Transverse colon (tissue), 4 donors: ENCODE measurements around the gene RAC2. TPM values are rescaled to one million over a fixed set of nuclear protein-coding genes. Genes with fewer than 3 reads are reported as not detected.

ENCODE experiments used
- DNase-seq: peaks from one replicate; pipeline ENCODE4 v3.0.0-alpha.2; 2019
- H3K27ac ChIP-seq, 4 donors: fragments of 200-600 bp; sonication (generic); 2 replicates each; pipeline ENCODE4 v1.5.1; 2016 to 2018; ENCODE audit warnings: inconsistent platforms in 4 of 4
- H3K27me3 ChIP-seq: fragments of 200-600 bp; sonication (generic); 2 replicates; pipeline ENCODE4 v1.5.1; 2017; ENCODE audit warnings: inconsistent platforms
- H3K36me3 ChIP-seq, 4 donors: fragments of 200-600 bp; sonication (generic); 2 replicates each; pipeline ENCODE4 v1.5.1; 2017 to 2019; ENCODE audit warnings: inconsistent platforms in 4 of 4
- H3K4me1 ChIP-seq, 4 donors: fragments of 200-600 bp; sonication (generic); 2 replicates each; pipeline ENCODE4 v1.5.1; 2017 to 2020; ENCODE audit warnings: inconsistent platforms in 4 of 4
- H3K4me3 ChIP-seq, 4 donors: fragments of 200-600 bp; sonication (generic); 1 replicate in 1 of 4; 2 replicates in 3 of 4; pipeline versions ENCODE4 v1.5.1 to v1.6.1; 2017 to 2019; ENCODE audit warnings: inconsistent platforms in 4 of 4
- H3K9me3 ChIP-seq, 2 donors: fragments of 200-600 bp; sonication (generic); 2 replicates each; pipeline ENCODE4 v1.5.1; 2017 to 2019; ENCODE audit warnings: inconsistent platforms in 2 of 2
- EP300 ChIP-seq: sonication (generic); formaldehyde crosslinking; IDR thresholded peaks from one replicate; pipeline ENCODE4 v1.6.1; 2017; ENCODE audit warnings: antibody characterized with exemption, low read depth
- POLR2A ChIP-seq: fragments of 450-650 bp; IDR thresholded peaks from one replicate; pipeline ENCODE4 v1.6.1; 2016; ENCODE audit warnings: antibody characterized with exemption, mild to moderate bottlenecking, moderate library complexity
- POLR2AphosphoS5 ChIP-seq, 3 donors: sonication (generic); formaldehyde crosslinking; IDR thresholded peaks; one replicate each; pipeline ENCODE4 v1.6.1; 2016; ENCODE audit warnings: antibody characterized with exemption in 3 of 3
- WGBS, 2 donors: methylation state at CpG; one replicate each; pipeline ENCODE4 v1.1.5; 2018; ENCODE audit warnings: low coverage in 1 of 2; 5-methylcytosine and 5-hydroxymethylcytosine counted together
- in situ Hi-C, 4 donors: fragments of 200-750 bp; cut with MboI; loops; one replicate each; pipeline versions ENCODE4 v1.15.0 to v1.15.1; 2017; ENCODE audit warnings: low sequenced_read_pairs in 3 of 4, low pct_ligation_motif_present in 1 of 4, low pct_unique_long_range_greater_than_20kb in 1 of 4
- intact Hi-C: fragments of 100-400 bp; cut with DNase I; formaldehyde crosslinking; loops from one replicate; pipeline ENCODE4 v1.15.1; 2023; ENCODE audit warnings: low total_unique reads
- total RNA-seq, 4 donors: library from RNA; depleted of rRNA; stranded (reverse); fragments of >200 nt; gene quantifications; one replicate each; pipeline ENCODE4 v1.1.0, GENCODE V29; 2016
- TF ChIP-seq, protein P1 (sequence below), 5 experiments: fragments of 200-600 bp in 3 of 5; fragments of 450-650 bp in 2 of 5; sonication (generic) in 3 of 5; IDR thresholded peaks; 1 replicate in 2 of 5; 2 replicates in 3 of 5; pipeline ENCODE4 v1.5.1; 2016 to 2017; ENCODE audit warnings: antibody characterized with exemption in 5 of 5, inconsistent platforms in 3 of 5, mild to moderate bottlenecking in 2 of 5, moderate library complexity in 1 of 5

The RAC2 gene
- total RNA-seq, 4 donors from 2014 or later = 5.2 to 36.3 (median 24.0) TPM

DNA sequence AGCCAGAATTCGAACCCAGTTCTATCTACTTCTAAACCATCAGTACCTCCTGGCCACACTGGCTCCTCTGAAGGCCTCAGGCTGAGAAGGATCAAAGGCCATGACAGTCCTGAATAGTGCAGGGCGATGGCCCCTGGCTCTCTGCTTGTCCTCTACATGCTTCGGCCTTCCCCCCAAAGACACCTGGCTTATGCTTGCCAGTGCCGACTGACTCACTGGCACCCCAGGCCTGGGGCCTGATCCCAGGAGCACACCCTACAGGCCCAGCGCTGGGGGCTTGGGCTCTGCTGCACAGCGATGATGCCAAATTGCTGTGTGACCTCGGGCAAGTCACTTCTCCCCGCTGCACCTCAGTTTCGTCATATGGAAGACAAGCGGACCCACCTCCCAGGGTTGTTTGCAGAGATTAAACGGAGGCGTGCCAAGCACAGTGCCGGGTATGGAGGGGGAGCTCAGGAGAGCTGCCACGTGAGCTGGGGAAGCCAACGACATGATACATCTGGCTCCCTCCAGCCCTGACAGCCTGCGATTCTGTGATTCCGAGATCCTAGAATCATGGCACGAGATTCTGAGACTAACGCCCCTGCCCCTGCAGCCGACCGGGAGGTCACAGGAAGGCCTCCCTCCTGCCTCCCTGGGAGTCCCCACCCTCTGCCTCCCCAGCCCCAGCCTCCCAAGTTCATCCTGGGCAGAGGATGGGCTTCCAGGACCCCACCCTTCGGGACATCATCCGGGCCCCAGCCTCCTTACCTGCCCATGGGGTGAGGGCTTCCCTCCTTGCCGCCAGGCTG is 32.8 kb downstream of the RAC2 start:
- intact Hi-C loops (no loop called here), in situ Hi-C loops (loop anchor here in 1 of 4 donors (25.0 kb wide), 1 partner anchor 424 kb away; the partner anchor contains the start of gene IFT27)
- Histone ChIP-seq H3K4me1 (no peaks in the 10 kb centered on the region), H3K36me3 (no peaks in the 10 kb centered on the region), H3K4me3 (no peak overlapping the region), H3K27ac (no peak overlapping the region), H3K27me3 (peaks cover 23% of the 10 kb centered on the region), H3K9me3 (no peaks in the 10 kb centered on the region)
- TF ChIP-seq POLR2AphosphoS5 (IDR thresholded peaks at IDR 0.05) = no peak
- no peak for TF ChIP-seq POLR2A
- TF ChIP-seq, protein P1, sequence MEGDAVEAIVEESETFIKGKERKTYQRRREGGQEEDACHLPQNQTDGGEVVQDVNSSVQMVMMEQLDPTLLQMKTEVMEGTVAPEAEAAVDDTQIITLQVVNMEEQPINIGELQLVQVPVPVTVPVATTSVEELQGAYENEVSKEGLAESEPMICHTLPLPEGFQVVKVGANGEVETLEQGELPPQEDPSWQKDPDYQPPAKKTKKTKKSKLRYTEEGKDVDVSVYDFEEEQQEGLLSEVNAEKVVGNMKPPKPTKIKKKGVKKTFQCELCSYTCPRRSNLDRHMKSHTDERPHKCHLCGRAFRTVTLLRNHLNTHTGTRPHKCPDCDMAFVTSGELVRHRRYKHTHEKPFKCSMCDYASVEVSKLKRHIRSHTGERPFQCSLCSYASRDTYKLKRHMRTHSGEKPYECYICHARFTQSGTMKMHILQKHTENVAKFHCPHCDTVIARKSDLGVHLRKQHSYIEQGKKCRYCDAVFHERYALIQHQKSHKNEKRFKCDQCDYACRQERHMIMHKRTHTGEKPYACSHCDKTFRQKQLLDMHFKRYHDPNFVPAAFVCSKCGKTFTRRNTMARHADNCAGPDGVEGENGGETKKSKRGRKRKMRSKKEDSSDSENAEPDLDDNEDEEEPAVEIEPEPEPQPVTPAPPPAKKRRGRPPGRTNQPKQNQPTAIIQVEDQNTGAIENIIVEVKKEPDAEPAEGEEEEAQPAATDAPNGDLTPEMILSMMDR (IDR thresholded peaks at IDR 0.05) = no peak
- DNase-seq = no peak
- WGBS, 2 donors = 86% methylated on average over 24 of the region's 24 CpGs; no CpG with 5 or more reads in 1 of the 2 donors

GRCh38 chr22:37210041-37210803 is 33.8 kb downstream of the RAC2 start:
- 69 to 100% methylated on average over 1 to 11 of the region's 15 CpGs for WGBS, 2 donors
- Histone ChIP-seq H3K36me3 (no peaks in the 10 kb centered on the region), H3K27me3 (peaks cover 23% of the 10 kb centered on the region), H3K9me3 (no peaks in the 10 kb centered on the region), H3K27ac (no peak overlapping the region), H3K4me3 (no peak overlapping the region), H3K4me1 (no peaks in the 10 kb centered on the region)
- no peak for TF ChIP-seq POLR2A
- TF ChIP-seq POLR2AphosphoS5 (IDR thresholded peaks at IDR 0.05) = no peak
- TF ChIP-seq, protein P1 (IDR thresholded peaks at IDR 0.05) = no peak
- TF ChIP-seq EP300 = no peak
- no peak for DNase-seq
- intact Hi-C loops = no loop called here
- in situ Hi-C loops = loop anchor here in 1 of 4 donors (25.0 kb wide), 1 partner anchor 423 kb away; the partner anchor contains the start of gene IFT27

DNA sequence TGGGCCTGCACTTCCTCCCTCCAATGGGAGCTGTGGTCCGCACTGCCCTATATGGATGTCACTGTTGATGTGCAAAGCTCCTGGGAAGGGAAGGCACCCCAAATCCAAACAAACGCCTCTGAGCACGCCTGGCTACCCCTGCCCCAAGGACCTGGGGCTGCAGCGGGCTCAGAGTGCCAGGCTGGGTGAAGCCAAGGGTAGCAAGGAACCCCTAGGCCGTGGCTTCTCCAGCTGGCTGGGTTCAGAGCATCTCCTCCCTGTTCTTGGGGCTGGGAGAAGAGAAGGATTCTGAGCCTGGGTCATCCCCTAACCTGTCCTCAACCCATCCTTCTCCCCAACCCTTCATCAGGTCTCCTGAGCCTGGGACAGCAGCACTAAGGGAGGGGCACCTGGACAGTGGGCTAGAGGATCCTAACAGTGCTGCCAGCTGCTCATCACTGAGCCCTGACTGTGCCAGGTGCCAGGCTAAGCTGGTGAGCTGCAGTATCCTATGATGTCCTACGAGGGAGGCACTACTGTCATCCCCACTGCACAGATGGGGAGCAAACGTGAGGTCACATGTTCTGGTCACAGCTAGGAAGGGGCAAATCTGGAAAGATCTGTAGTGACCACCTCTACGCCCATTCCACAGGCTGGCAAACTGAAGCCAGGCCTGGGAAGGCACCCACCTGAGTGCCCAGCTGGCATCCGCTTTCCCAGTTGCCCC is 34.8 kb downstream of the RAC2 start:
- TF ChIP-seq POLR2AphosphoS5 (IDR thresholded peaks at IDR 0.05) (no peak), EP300 (no peak), POLR2A (no peak)
- TF ChIP-seq, protein P1 (IDR thresholded peaks at IDR 0.05) = no peak
- Histone ChIP-seq H3K4me3 (no peak overlapping the region), H3K4me1 (no peaks in the 10 kb centered on the region), H3K27ac (no peak overlapping the region), H3K9me3 (no peaks in the 10 kb centered on the region), H3K36me3 (no peaks in the 10 kb centered on the region), H3K27me3 (peaks cover 23% of the 10 kb centered on the region)
- DNase-seq = no peak
- in situ Hi-C loops (loop anchor here in 2 of 4 donors (10.0 to 25.0 kb wide), 2 partner anchors 134 to 422 kb away; partner anchors contain the start of gene IFT27 (in 1 of the 2)), intact Hi-C loops (loop anchor here (10.0 kb wide), 1 partner anchor 444 kb away; no protein-coding TSS in a partner anchor)
- WGBS, 2 donors = 77% methylated on average over 9 of the region's 9 CpGs; no CpG with 5 or more reads in 1 of the 2 donors
